Measurements from ENCODE around the gene MKI67.

Gene MKI67

DNA sequence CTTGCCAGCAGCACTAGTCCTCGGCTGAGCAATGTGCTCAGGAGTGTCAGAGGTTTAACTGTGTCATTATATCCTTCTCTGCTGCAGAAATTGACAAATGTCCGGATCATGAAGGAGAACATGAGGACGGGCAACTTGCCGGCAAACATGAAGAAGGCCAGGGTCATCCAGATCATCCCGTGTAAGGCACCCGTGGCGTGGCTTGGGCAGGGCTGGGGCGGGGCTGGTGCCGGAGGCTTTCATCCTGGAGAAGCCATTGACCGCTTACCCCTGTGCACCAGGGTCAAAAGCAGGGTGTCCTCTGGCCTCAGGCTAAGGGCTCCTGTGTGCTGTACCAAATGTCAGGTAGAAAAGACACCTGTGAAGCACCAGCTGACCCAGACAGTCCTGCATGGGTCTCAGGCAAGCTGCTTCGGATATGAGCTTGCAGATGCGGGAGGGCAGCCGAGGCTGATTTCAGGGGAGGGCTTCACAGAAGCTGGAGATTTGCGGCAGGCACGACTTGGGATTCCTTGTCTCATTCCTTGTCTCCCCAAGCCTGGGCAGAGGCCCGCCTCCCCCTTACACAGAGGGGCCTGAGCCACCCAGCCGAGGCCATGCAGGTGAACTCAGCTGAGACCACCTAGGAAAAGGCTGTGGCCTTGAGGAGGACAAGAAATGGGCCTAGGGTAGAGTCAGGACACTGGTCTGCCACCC is 55.4 kb downstream of the MKI67 start:
- TF ChIP-seq JUND (IDR thresholded peaks at IDR 0.05; ENCODE audit: low read depth), result no peak
- in situ Hi-C loops (cut with HindIII; ENCODE audit: low pct_unique_long_range_greater_than_20kb, low sequenced_read_pairs), result no loop called here
- no peak for DNase-seq (ENCODE audit: low read depth in 1 of 2, low spot score in 1 of 2)

DNA sequence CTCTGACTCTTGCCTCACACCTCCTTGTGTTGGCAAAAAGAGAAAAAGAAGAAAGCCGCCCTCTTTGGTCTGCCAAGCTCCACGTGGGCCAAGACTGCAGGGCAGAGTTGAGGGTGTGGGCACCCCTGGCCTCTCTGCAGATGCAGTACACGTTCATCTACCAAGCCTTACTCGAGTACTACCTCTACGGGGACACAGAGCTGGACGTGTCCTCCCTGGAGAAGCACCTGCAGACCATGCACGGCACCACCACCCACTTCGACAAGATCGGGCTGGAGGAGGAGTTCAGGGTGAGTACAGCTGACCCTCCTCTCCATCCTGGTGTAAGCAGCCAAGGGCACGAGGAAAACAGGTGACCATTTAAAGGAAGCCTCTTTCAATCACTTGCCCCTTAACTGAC is 56.1 kb downstream of the MKI67 start:
- in situ Hi-C loops (cut with HindIII; ENCODE audit: low pct_unique_long_range_greater_than_20kb, low sequenced_read_pairs), result no loop called here
- no peak for DNase-seq (ENCODE audit: low read depth in 1 of 2, low spot score in 1 of 2)
- TF ChIP-seq JUND (IDR thresholded peaks at IDR 0.05; ENCODE audit: low read depth), result no peak

- no peak for TF ChIP-seq JUND (IDR thresholded peaks at IDR 0.05; ENCODE audit: low read depth)
- in situ Hi-C loops (cut with HindIII; ENCODE audit: low pct_unique_long_range_greater_than_20kb, low sequenced_read_pairs), result no loop called here
- DNase-seq (ENCODE audit: low read depth in 1 of 2, low spot score in 1 of 2), result peak; percentile 58 to 64
Measured at GRCh38 chr10:128069351-128070051, 56.7 kb downstream of the MKI67 start.

DNA sequence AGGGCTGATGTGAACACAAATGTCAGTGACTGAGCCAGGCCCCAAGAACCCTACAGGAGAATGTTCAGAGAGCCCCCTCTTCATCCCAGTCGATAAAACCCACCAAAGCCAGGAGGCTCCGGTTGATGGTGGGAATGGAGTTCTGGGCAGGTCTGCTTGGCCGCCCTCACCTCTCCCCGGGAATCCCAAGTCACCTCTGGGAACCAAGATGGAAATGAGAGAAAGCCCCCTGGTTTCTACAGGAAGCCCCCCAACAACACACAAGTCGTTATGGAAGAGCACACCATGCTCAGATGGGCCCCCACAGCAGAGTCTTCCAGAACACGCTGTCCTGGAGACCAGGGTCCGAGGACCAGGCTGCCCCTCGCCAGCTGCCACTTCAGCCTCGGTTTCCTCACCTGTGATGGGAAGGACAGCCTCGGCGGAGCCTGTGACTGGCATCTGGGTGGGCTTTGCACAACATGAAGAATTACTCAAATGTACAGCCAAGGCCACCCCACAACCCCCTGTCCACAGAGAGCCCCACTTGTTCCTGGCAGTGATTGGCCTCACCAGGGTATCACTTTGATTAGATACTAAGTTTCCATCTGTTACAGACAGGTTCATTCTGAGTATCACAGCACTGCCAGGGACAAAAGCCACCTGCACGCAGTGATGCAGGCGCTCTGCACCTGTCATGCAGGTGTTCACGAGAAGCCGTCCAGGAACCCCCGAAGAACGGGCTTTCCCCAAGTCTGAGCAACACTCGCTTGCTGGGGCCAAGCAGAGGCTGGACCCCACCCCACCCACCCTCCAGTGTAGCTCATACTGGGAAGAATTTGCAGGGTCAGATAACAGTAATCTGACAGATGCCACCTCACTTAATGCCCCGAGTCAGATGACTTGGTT is 57.6 kb downstream of the MKI67 start:
- in situ Hi-C loops (cut with HindIII; ENCODE audit: low pct_unique_long_range_greater_than_20kb, low sequenced_read_pairs), result no loop called here
- no peak for TF ChIP-seq JUND (IDR thresholded peaks at IDR 0.05; ENCODE audit: low read depth)
- no peak for DNase-seq (ENCODE audit: low read depth in 1 of 2, low spot score in 1 of 2)

- in situ Hi-C loops (cut with HindIII; ENCODE audit: low pct_unique_long_range_greater_than_20kb, low sequenced_read_pairs), result no loop called here
- no peak for DNase-seq (ENCODE audit: low read depth in 1 of 2, low spot score in 1 of 2)
- no peak for TF ChIP-seq JUND (IDR thresholded peaks at IDR 0.05; ENCODE audit: low read depth)
Measured at GRCh38 chr10:128067691-128068397, 58.4 kb downstream of the MKI67 start.

DNA sequence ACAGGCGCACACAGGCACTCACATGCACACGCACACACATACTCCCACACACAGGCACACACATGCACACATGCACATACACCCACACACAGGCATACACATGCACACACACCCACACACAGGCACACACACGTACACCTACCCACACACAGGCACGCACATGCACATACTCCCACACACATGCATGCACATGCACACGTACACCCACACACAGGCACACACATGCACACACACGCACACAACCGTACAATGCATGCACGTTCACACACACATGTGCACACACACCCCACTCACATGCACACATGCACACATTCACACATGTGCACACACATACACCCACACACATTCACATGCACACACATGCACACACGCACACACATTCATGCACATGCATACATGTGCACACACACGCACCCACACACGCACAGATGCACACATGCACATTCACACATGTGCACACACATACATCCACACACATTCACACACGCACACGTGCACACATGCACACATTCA is 59.3 kb downstream of the MKI67 start:
- in situ Hi-C loops (cut with HindIII; ENCODE audit: low pct_unique_long_range_greater_than_20kb, low sequenced_read_pairs), result no loop called here
- no peak for TF ChIP-seq JUND (IDR thresholded peaks at IDR 0.05; ENCODE audit: low read depth)
- DNase-seq (ENCODE audit: low read depth in 1 of 2, low spot score in 1 of 2), result no peak

- no peak for DNase-seq (ENCODE audit: low read depth in 1 of 2, low spot score in 1 of 2)
- in situ Hi-C loops (cut with HindIII; ENCODE audit: low pct_unique_long_range_greater_than_20kb, low sequenced_read_pairs), result no loop called here
- no peak for TF ChIP-seq JUND (IDR thresholded peaks at IDR 0.05; ENCODE audit: low read depth)
Measured at GRCh38 chr10:128065881-128066534, 60.2 kb downstream of the MKI67 start.

GRCh38 chr10:128064970-128065580 is 61.1 kb downstream of the MKI67 start:
- DNase-seq (ENCODE audit: low read depth in 1 of 2, low spot score in 1 of 2), result no peak
- TF ChIP-seq JUND (IDR thresholded peaks at IDR 0.05; ENCODE audit: low read depth), result no peak

DNA sequence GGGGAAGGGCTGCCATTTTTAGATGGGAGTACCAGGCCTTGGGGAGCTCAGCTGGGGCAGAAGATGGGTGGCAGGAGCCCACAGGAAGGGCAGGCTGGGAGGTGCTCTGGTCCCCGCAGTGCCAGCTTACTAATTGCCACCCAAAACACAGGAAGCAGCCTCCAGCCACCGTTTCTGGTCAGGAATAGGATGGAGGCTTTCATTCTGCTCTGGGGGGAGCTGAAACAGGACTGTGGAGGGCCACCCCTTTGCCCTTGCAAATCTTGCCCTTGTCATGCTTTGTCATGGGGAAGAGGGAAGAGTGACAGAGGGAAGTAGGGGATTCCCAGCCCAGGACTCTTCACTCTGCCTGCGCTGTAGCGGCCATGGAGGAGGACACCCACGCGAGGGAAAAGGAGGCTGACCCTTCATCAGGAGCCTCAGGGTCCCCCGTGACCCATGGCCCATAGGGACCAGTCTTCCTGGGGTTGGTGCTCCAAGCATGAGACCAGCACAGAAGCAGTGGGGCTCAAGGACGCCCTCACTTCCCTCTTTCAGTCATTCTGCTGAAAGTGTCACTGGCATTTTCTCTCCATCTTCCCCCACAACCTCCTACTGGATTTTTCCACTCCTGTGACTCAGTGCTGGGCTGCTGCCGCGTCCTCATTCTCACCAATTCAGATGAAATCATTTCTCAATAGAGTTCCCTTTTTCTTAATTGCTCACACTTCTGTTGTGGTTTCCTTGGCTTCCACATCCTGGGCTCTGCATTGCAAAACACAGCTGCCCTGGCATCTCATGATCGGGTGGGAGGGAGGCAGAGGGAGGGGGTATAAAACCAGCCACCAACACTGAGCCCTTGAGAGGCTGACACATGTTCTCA is 61.9 kb downstream of the MKI67 start:
- in situ Hi-C loops (cut with HindIII; ENCODE audit: low pct_unique_long_range_greater_than_20kb, low sequenced_read_pairs), result no loop called here
- no peak for DNase-seq (ENCODE audit: low read depth in 1 of 2, low spot score in 1 of 2)
- no peak for TF ChIP-seq JUND (IDR thresholded peaks at IDR 0.05; ENCODE audit: low read depth)

More at GRCh38 chr10:128064970-128065580, 61.1 kb downstream of the MKI67 start:
- in situ Hi-C loops (cut with HindIII; ENCODE audit: low pct_unique_long_range_greater_than_20kb, low sequenced_read_pairs), result no loop called here

- TF ChIP-seq JUND (IDR thresholded peaks at IDR 0.05; ENCODE audit: low read depth), result no peak
- no peak for DNase-seq (ENCODE audit: low read depth in 1 of 2, low spot score in 1 of 2)
- in situ Hi-C loops (cut with HindIII; ENCODE audit: low pct_unique_long_range_greater_than_20kb, low sequenced_read_pairs), result no loop called here
Measured at GRCh38 chr10:128063736-128064107, 62.5 kb downstream of the MKI67 start.

Measured in T47D (cell line).